NCI-H226 (cell line): ENCODE results near the gene BCO1.
A peak's percentile ranks its signal among the peaks of the same experiment; 100 is the strongest.

Experiments
- DNase-seq: peaks from one replicate; pipeline ENCODE4 v3.0.0-alpha.2; 2015

BCO1 gene

GRCh38 chr16:81237282-81237681, 1.2 kb upstream of the BCO1 start:
- no peak for DNase-seq

GRCh38 chr16:81237942-81238295, 570 bp upstream of the BCO1 start:
- no peak for DNase-seq

GRCh38 chr16:81239367-81240121, 1.1 kb downstream of the BCO1 start:
- no peak for DNase-seq

GRCh38 chr16:81241706-81242105, 3.2 kb downstream of the BCO1 start:
- DNase-seq = no peak

- no peak for DNase-seq
Measured at GRCh38 chr16:81242977-81243618, 4.6 kb downstream of the BCO1 start.

- DNase-seq = no peak
Measured at GRCh38 chr16:81243942-81244341, 5.5 kb downstream of the BCO1 start.

- DNase-seq = peak; percentile 21
Measured at GRCh38 chr16:81251871-81252270, 13.4 kb downstream of the BCO1 start.

- no peak for DNase-seq
Measured at GRCh38 chr16:81253141-81253540, 14.7 kb downstream of the BCO1 start.

GRCh38 chr16:81254922-81255526, 16.5 kb downstream of the BCO1 start:
- no peak for DNase-seq

- DNase-seq = no peak
Measured at GRCh38 chr16:81259916-81260315, 21.4 kb downstream of the BCO1 start.

GRCh38 chr16:81261049-81261648, 22.7 kb downstream of the BCO1 start:
- DNase-seq = no peak

- DNase-seq = peak; percentile 31
Measured at GRCh38 chr16:81263470-81264220, 25.2 kb downstream of the BCO1 start.

- DNase-seq = no peak
Measured at GRCh38 chr16:81264386-81264785, 25.9 kb downstream of the BCO1 start.

GRCh38 chr16:81265052-81265451, 26.6 kb downstream of the BCO1 start:
- no peak for DNase-seq

GRCh38 chr16:81265658-81266451, 27.4 kb downstream of the BCO1 start:
- DNase-seq = peak; percentile 70

- DNase-seq = peak; percentile 58
Measured at GRCh38 chr16:81266680-81267095, 28.2 kb downstream of the BCO1 start.

- DNase-seq = no peak
Measured at GRCh38 chr16:81268509-81268908, 30.0 kb downstream of the BCO1 start.

GRCh38 chr16:81273223-81273950, 34.9 kb downstream of the BCO1 start:
- no peak for DNase-seq

- no peak for DNase-seq
Measured at GRCh38 chr16:81275064-81275532, 36.6 kb downstream of the BCO1 start.

GRCh38 chr16:81275795-81276194, 37.3 kb downstream of the BCO1 start:
- no peak for DNase-seq

- DNase-seq = no peak
Measured at GRCh38 chr16:81276323-81276722, 37.8 kb downstream of the BCO1 start.
